Mucosa of descending colon (tissue), 3 donors: Measurements from ENCODE around the gene DDX51. TPM values are rescaled to one million over a fixed set of nuclear protein-coding genes. Genes with fewer than 3 reads are reported as not detected.

ENCODE experiments used
- ATAC-seq: fragments of 200-7000 bp; cut with Tn5 transposase; one replicate; pipeline ENCODE4 v1.9.1; 2020; ENCODE audit warnings: mild to moderate bottlenecking, moderate library complexity
- DNase-seq, 3 donors: peaks; one replicate each; pipeline ENCODE4 v3.0.0-alpha.2; 2020
- H3K36me3 ChIP-seq: fragments of 200-600 bp; one replicate; pipeline ENCODE4 v1.8.0; 2021; ENCODE audit warnings: low read depth, mild to moderate bottlenecking
- H3K4me1 ChIP-seq: fragments of 200-600 bp; one replicate; pipeline ENCODE4 v1.8.0; 2021; ENCODE audit warnings: low read depth, mild to moderate bottlenecking
- H3K4me3 ChIP-seq: fragments of 200-600 bp; one replicate; pipeline ENCODE4 v1.8.0; 2021; ENCODE audit warnings: mild to moderate bottlenecking
- H3K9me3 ChIP-seq: fragments of 200-600 bp; one replicate; pipeline ENCODE4 v1.8.0; 2021; ENCODE audit warnings: mild to moderate bottlenecking
- intact Hi-C, 2 donors: fragments of 100-400 bp; cut with DNase I in 1 of 2; cut with micrococcal nuclease in 1 of 2; formaldehyde crosslinking; loops; one replicate each; pipeline versions ENCODE4 v1.11.0 to v1.11.1; 2022; cut with DNase I, micrococcal nuclease
- total RNA-seq, 3 donors: library from RNA; stranded (reverse); fragmentation: NEBNext Ultra II Directional in 2 of 3; extraction: Animal tissue kit (Norgen Biotek cat#: 25700) in 2 of 3; gene quantifications; one replicate each; pipeline versions ENCODE4 v1.2.1 to v1.2.4, GENCODE V29; 2021 to 2023
- TF ChIP-seq, protein P1 (sequence below): fragments of 200-600 bp; IDR thresholded peaks from one replicate; pipeline ENCODE4 v1.8.0; 2022; ENCODE audit warnings: antibody characterized with exemption, mild to moderate bottlenecking
- donor health status: DM: no; HTN: no; CAD: no; lungs with moderate emphysema.
- donor health status: DM: no; HTN: no; CAD: no.
- donor health status: DM: no; HTN: yes; CAD: no.

Gene DDX51
- total RNA-seq, 3 donors from 2014 or later = 14.2 to 18.7 (median 15.6) TPM

DNA sequence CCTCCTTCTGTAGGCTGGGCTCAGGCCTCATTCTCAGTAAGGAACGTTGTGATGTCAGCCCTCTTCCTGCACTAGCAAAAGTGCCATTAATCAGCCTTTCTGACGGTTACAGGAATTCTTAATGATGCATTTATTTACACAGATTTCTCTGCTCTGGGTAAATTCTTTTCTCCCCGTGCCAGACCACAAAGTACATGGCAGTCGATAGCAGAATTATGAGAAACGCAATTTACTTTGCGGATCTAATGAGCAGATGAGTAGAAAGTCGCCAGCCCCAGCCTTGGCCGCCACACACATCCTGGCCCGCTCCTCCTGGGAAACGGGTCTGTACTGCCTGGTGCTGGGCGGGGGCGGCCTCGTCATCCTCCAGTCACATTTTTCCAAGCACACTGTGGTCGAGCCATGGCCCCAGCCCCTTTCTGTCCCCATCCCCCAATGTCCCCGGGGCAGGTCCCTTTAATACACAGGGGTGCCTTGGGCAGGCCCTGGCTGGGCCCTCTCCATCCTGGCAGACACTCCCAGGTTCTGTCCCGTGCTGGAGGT is 26.0 kb upstream of the DDX51 start:
- no peak for ATAC-seq
- TF ChIP-seq, protein P1, sequence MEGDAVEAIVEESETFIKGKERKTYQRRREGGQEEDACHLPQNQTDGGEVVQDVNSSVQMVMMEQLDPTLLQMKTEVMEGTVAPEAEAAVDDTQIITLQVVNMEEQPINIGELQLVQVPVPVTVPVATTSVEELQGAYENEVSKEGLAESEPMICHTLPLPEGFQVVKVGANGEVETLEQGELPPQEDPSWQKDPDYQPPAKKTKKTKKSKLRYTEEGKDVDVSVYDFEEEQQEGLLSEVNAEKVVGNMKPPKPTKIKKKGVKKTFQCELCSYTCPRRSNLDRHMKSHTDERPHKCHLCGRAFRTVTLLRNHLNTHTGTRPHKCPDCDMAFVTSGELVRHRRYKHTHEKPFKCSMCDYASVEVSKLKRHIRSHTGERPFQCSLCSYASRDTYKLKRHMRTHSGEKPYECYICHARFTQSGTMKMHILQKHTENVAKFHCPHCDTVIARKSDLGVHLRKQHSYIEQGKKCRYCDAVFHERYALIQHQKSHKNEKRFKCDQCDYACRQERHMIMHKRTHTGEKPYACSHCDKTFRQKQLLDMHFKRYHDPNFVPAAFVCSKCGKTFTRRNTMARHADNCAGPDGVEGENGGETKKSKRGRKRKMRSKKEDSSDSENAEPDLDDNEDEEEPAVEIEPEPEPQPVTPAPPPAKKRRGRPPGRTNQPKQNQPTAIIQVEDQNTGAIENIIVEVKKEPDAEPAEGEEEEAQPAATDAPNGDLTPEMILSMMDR = no peak
- Histone ChIP-seq H3K4me3 (no peak overlapping the region), H3K9me3 (no peaks in the 10 kb centered on the region), H3K36me3 (no peaks in the 10 kb centered on the region), H3K4me1 (no peaks in the 10 kb centered on the region)
- peak in 2 of 3 donors; percentile 17 to 45 for DNase-seq
- intact Hi-C loops = no loop called here

DNA sequence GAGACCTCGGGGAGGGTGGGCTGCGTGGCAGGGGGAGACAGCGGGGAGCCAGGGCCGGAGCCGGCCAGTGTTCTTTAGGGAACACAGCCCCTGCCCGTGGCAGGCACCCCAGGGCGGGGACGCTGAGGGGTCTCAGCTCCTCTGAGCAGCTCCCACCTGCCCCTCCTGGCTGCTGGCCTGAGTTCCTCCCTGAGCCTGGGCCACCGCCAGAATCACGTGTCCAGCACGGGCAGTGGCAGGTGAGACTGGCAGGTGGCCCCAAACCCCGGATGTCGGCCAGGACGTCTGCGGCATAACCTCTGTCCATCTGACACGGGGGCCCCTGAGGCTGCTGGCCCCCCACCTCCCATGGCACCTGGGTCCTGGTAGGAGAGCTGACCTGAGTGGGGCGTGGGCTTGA is 25.3 kb upstream of the DDX51 start:
- ATAC-seq (no peak), DNase-seq (peak in 2 of 3 donors; percentile 9 to 48)
- intact Hi-C loops = no loop called here
- H3K9me3 ChIP-seq = no peaks in the 10 kb centered on the region
- TF ChIP-seq, protein P1 = no peak
- H3K36me3 ChIP-seq = no peaks in the 10 kb centered on the region
- H3K4me1 ChIP-seq = no peaks in the 10 kb centered on the region
- H3K4me3 ChIP-seq = no peak overlapping the region

DNA sequence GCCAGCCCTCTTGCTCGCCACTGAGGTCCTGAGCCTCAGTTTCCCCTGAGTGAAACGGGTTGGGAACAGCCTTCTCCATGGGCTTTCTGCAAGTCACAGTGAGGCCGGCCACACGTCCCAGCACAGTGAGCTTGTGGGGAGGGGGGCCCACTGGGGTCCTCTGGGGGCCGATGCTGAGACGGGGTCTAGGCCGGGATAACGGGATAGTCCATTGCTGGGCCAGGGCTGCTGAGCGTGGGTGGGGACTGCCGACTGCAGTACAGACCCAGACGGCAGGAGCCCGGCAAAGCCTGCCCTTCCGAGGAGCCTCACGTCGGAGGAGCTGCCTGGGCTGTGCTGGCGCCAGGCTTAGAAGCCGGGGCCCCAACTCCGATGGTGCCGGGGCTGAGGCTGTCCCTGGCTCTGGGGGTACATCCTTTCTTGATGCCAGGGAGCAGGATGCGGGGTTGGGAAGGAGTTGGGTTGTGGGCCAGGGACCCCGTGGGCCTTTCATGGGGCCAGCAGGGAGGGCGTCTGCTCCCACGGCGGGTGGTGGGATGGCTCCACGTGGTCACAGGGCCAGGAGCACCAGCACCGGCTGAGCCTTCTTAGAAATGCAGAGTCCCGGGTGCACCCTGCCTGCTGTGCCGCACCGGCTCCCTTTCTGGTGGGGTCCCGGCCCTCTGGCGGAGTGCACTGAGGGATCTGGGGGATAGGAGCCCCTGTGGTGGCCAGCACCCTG is 24.4 kb upstream of the DDX51 start:
- intact Hi-C loops = no loop called here
- H3K36me3 ChIP-seq = no peaks in the 10 kb centered on the region
- ATAC-seq (no peak), DNase-seq (peak in 2 of 3 donors; percentile 18 to 43)
- TF ChIP-seq, protein P1 = no peak
- H3K4me1 ChIP-seq = no peaks in the 10 kb centered on the region
- no peaks in the 10 kb centered on the region for H3K9me3 ChIP-seq
- no peak overlapping the region for H3K4me3 ChIP-seq

DNA sequence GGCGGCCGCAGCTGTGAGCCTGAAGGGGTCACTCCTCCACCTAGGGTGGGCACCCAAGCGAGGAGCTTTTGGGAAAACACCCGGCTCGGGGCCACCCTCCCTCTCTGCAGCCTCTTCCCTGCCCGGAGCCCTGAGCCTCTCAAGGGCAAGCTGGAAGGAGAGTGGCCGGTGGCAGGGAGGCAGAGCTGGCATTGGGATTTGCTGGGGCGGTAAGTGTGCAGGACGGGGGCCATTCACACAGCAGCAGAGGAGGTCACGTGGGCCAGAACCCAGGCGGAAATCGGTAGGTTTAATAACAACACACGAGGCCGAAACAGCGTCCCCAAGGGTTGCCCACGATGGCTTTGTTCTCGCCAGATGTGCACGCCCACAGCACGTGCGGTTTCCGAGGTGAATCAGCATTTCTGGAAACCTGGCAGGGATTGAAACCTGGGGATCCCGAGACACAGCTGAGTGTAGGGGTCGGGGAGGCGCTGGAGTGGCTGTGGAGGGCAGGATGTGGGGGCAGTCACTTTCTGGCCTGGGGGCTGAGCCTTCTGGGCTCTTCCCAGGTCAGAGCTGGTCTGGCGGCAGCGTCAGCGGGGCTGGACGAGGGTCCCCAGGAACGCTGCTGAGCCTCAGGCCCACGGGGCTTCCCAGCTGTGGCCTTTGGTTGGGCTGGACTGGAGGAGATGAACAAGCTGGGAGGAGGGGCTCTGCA is 23.6 kb upstream of the DDX51 start:
- Histone ChIP-seq H3K36me3 (no peaks in the 10 kb centered on the region), H3K4me1 (no peaks in the 10 kb centered on the region), H3K9me3 (no peaks in the 10 kb centered on the region), H3K4me3 (no peak overlapping the region)
- DNase-seq (peak in 2 of 3 donors; percentile 14 to 48), ATAC-seq (no peak)
- intact Hi-C loops = no loop called here
- TF ChIP-seq, protein P1 = no peak

DNA sequence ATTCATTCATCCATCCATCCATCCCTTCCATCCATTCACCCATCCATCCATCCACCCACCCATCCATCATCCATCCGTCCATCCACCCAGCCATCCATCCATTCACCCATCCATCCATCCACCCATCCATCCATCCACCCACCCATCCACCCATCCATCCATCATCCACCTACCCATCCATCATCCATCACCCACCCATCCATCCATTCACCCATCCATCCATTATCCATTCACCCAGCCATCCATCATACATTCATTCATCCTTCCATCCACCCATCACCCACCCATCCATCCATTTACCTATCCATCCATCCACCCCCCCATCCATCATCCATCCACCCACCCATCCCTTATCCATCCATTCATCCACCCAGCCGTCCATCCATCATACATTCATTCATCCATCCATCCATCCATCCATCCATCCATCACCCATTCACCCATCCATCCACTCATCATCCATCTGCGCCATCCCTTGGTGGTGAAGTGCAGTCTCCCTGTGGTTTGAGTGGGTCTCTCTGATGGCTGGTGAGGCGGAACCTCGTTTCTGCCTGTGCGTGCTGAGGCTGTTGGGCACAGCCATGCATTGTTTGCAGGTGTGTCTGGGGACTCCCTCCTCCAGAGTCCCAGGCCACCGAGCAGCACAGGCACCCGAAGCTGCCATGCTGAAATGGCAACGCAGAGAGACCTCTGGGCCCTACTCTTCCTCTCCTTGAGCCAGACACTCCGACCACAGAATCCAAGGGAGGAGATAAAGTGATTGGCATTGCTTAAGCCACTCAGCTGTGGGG is 22.9 kb upstream of the DDX51 start:
- DNase-seq (no peak), ATAC-seq (no peak)
- TF ChIP-seq, protein P1 = no peak
- intact Hi-C loops = no loop called here
- H3K4me1 ChIP-seq = no peaks in the 10 kb centered on the region
- no peaks in the 10 kb centered on the region for H3K36me3 ChIP-seq
- no peaks in the 10 kb centered on the region for H3K9me3 ChIP-seq
- no peak overlapping the region for H3K4me3 ChIP-seq
